GM18951 (cell line): ENCODE measurements around the gene AKNA.

Experiments used
- POLR2A ChIP-seq: IDR thresholded peaks from 4 replicates; pipeline ENCODE4 v1.6.1; 2011; ENCODE audit warnings: mild to moderate bottlenecking; ENCODE audit not compliant: insufficient read length, insufficient read depth; ENCODE audit errors: extremely low read depth
- in situ Hi-C: fragments of 300-500 bp; cut with MboI; formaldehyde crosslinking; loops from one replicate; pipeline ENCODE4 v1.12.0; 2022; ENCODE audit warnings: low sequenced_read_pairs, mixed read lengths, inconsistent platforms; ENCODE audit not compliant: unreplicated experiment

Gene AKNA

DNA sequence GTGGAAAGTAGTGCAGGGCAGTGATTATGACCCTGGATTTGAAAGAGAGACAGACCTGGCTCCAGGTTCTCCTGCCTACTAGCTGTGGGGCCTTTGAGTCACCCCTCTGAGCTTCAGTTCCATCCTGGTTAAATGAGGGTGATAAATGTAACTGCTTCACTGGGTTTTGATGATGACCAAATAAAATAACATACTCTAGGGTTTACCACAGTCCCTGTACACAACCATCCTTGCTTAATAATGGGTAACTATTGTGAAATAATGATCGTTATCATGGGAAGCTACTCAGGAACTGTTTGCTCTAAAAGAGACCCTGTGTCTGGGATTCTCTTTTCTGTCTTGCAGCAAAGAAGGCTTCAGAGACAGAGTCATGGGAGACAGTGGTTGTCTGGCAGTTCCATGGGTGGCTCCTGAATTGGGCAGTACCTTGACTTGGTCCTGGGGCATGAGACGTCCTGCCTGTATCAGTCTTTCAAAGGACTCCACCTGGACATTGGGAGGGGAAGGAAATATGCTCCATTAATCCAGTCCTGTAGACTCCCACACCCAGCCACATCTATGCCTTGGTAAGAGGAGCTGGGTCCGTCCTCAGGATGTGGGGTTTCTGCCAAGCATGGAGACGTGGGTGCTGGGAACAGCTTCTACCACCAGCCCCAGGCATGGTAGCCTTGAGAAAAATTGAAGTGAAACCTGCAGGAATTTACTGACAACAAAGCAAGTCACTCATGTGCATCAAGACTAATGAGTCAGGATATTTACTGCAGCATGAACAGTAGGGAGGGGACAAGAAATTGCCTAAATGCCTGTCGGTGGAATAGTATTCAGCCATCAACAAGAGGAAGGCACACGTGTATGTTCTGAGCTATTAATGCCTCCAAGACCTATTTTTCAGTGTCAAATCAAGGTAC is 23.4 kb downstream of the AKNA start:
- in situ Hi-C loops, result no loop called here
- no peak for TF ChIP-seq POLR2A

GRCh38 chr9:114363424-114363823 is 24.4 kb downstream of the AKNA start:
- in situ Hi-C loops, result no loop called here
- no peak for TF ChIP-seq POLR2A

- TF ChIP-seq POLR2A, result no peak
- in situ Hi-C loops, result no loop called here
Measured at GRCh38 chr9:114362394-114362793, 25.4 kb downstream of the AKNA start.

DNA sequence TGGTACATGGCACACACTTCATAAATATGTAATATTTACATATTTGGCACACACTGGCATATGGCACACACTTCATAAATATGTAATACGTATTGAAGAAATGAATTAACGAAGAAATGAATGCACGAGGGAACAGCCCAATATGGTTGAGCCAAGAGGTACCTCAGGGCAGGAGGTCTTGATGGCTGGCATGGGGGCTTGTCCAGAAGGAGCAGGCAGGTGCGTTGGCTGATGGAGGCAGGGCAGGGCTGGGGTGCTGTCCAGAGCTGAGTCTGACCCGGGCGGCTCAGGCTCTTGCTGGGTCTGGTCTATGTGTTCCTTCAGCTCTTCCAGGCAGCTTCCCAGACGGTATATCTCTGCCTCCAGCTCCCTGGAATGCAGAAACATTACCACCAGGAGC is 26.2 kb downstream of the AKNA start:
- no peak for TF ChIP-seq POLR2A

DNA sequence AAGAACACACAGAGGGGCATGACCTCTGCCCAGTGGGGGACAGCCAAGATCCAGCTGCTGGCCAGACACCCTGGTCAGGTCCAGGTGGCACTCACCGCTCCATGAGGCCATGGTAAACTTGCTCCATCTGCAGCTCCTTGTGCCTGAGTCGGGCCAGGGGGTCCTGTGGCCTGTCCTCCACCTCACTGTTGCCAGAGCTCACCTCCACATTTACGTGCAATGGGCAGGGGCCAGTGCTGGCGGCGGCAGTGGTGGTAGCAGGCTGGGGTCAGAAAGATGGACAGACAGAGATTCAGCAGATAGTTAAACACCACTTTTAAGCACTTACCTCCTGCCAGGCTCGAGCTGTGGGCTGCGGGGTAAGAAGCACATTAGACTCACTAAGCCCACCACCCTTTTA is 28.0 kb downstream of the AKNA start:
- no peak for TF ChIP-seq POLR2A
- in situ Hi-C loops, result no loop called here

More for the DNA sequence above, 26.2 kb downstream of the AKNA start:
- in situ Hi-C loops, result no loop called here

DNA sequence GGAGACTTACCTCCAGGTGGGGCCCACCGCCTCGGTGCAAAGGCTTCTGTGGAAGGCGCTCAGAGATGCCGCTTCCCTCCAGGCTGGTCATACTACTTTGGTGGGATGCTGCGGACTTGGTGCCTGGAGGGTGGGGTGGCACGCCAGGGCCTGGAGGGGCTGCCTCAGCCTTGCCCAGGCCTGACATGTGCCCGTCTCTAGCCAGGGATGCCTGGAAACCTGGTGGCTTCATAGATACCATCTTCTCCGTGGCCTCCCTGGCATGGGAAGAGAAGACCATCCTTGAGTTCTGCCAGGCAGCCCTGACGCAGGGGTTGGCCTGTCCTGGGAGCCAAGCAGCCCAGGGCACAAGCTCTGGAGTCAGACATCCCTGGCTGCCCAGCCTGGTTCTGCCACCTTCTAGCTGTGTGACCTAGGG is 29.9 kb downstream of the AKNA start:
- in situ Hi-C loops, result no loop called here
- TF ChIP-seq POLR2A, result no peak

DNA sequence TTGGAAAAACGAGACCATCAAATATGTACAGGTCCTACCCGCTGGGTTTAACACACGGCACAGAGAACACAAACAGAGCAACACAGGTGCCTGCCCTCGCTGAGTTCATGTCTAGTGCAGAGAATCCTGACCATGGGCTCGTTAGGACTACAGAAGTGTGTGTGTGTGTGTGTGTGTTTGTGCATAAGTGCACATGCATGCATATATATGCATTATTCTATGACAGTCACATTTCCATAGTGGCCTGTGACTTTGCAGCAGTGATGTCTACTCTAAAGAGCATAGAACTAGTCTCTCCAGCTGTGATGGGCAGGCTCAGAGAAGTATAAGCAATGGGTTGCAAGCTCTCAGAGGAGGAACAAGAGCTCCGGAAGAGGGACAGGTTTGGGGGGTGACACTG is 30.4 kb downstream of the AKNA start:
- in situ Hi-C loops, result no loop called here
- TF ChIP-seq POLR2A, result no peak

- in situ Hi-C loops, result no loop called here
- no peak for TF ChIP-seq POLR2A
Measured at GRCh38 chr9:114356792-114357191, 31.0 kb downstream of the AKNA start.

- TF ChIP-seq POLR2A, result no peak
- in situ Hi-C loops, result no loop called here
Measured at GRCh38 chr9:114355821-114356220, 32.0 kb downstream of the AKNA start.

DNA sequence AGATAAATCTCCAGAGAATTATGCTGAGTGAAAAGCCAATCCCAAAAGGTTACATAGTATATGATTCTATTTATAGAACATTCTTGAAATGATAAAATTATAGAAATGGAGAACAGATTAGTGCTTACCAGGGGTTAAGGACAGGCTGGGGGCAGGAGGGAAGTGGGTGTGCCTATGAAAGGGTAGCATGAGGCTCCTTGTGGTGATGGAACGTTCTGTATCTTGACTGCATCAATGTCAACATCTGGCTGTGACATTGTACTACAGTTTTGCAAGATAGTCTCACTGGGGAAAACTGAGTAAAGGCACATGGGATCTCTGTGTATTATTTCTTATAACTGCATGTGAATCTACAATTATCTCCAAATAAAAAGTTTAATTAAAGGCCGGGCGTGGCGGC is 35.9 kb downstream of the AKNA start:
- no peak for TF ChIP-seq POLR2A
- in situ Hi-C loops, result no loop called here

DNA sequence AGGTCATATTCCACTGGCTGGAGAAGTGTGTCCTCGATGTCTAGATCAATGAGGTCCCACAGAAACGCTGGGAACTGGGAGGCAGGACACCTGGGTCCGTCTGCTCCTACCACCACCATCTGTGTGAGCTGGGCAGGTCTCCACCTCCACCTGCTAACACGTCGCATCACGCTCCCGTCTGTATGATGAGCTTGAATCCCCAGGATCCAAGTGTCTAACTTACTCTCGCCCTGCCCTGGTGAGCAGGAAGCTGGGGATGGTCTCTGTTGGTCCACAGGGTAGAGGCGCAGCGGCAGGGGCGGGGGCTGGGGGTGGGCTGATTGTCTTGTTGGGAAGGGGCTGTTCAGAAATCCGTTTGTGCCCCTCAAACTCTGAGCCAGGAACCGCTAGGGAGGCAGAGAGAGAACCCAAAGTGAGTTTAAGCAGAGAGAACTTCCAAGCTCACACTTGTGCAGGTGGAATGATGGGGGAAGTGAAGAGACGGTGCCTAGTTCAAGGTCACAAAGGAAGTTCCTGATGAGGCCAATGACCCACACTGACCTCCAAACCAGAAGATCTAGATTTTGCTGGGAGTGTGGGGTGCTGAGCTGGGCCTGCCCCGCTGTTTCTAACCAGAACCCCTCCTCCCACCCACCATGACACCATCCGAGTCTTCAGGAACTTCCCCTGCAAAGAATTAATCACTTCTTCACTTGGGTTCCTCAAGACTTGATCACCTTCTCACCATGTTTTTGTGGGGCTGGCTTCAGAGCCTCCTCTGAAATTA is 37.0 kb downstream of the AKNA start:
- in situ Hi-C loops, result no loop called here
- TF ChIP-seq POLR2A, result no peak

DNA sequence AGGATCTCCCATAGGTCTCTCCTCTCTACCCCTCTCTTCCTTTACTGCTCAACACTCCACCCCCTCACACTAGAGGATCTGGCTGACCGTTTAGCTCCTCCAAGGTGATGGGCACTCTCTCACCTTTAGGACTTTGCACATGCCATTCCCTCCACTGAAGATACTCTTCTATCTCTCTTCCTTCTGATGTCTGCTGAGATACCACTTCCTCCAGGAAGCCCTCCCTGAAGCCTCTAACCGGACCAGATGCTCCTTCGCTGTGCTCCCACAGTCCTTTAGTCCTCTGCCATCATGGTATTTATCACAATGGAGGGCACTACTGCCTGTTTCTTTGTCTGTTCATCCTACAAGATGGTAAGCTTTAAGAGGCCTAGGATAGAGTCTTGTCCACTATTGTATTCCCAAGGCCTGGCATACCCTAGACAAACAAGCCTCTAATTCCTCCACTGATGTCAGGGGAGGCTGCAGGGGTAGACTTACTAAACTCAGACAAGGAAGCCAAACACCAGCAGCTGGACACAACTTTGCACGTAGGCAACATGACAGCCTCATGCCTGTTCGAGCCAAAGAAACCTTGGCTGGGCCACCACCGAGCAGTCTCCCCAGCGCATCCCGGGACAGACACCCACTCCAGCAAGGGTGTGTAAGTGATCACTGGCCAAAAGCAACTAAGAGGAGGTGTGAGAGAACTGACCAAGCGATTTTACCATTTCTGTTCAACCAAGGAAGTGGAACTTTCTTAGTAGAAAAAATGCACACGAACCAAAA is 37.9 kb downstream of the AKNA start:
- in situ Hi-C loops, result no loop called here
- TF ChIP-seq POLR2A, result no peak

- peak; percentile 21 for TF ChIP-seq POLR2A
- in situ Hi-C loops, result no loop called here
Measured at GRCh38 chr9:114348906-114349482, 38.8 kb downstream of the AKNA start.
